Testis (tissue), 3 donors: ENCODE results near the gene ADGRE1. TPM values are rescaled to one million over a fixed set of nuclear protein-coding genes. Genes with fewer than 3 reads are reported as not detected.

ENCODE experiments used
- DNase-seq: peaks from one replicate; pipeline ENCODE4 v3.0.0-alpha.2; 2019
- H3K27ac ChIP-seq, 2 donors: fragments of 200-600 bp; sonication (generic); one replicate each; pipeline ENCODE4 v1.5.1; 2019
- H3K27me3 ChIP-seq: fragments of 200-600 bp; sonication (generic); one replicate; pipeline ENCODE4 v1.5.1; 2019
- H3K36me3 ChIP-seq: fragments of 200-600 bp; sonication (generic); one replicate; pipeline ENCODE4 v1.5.1; 2017; ENCODE audit warnings: low read depth; ENCODE audit errors: missing control alignments
- H3K4me1 ChIP-seq: fragments of 200-600 bp; sonication (generic); one replicate; pipeline ENCODE4 v1.5.1; 2019
- H3K4me3 ChIP-seq, 2 donors: fragments of 200-600 bp; sonication (generic); one replicate each; pipeline ENCODE4 v1.5.1; 2017 to 2019
- H3K9me3 ChIP-seq: fragments of 200-600 bp; sonication (generic); one replicate; pipeline ENCODE4 v1.5.1; 2017
- POLR2A ChIP-seq: fragments of 450-650 bp; IDR thresholded peaks from one replicate; pipeline ENCODE4 v1.6.1; 2017; ENCODE audit warnings: antibody characterized with exemption, mild to moderate bottlenecking, moderate library complexity
- WGBS, 2 donors: methylation state at CpG; one replicate each; pipeline ENCODE4 v1.1.5; 2018; 5-methylcytosine and 5-hydroxymethylcytosine counted together
- intact Hi-C: fragments of 100-400 bp; cut with DNase I; formaldehyde crosslinking; loops from one replicate; pipeline ENCODE4 v1.15.1; 2023; ENCODE audit warnings: low total_unique reads
- polyA plus RNA-seq: library from polyadenylated mRNA; stranded (reverse); fragments of 350-450 nt; fragmentation: Illumina TruSeq; extraction: RNeasy Lipid Tissue Mini Kit (QIAGEN cat#74804); gene quantifications from one replicate; pipeline ENCODE4 v1.2.3, GENCODE V29; 2014; ENCODE audit warnings: low read depth, low replicate concordance; ENCODE audit not compliant: insufficient read depth
- total RNA-seq, 2 donors: library from RNA; depleted of rRNA; stranded (reverse); fragments of >200 nt; gene quantifications; one replicate each; pipeline ENCODE4 v1.2.3, GENCODE V29; 2016
- TF ChIP-seq, protein P1 (sequence below), 3 experiments: fragments of 450-650 bp in 2 of 3; fragments of 200-600 bp in 1 of 3; sonication (generic) in 1 of 3; IDR thresholded peaks; one replicate each; pipeline ENCODE4 v1.5.1; 2016 to 2019; ENCODE audit warnings: antibody characterized with exemption in 3 of 3, mild to moderate bottlenecking in 2 of 3, moderate library complexity in 1 of 3

The ADGRE1 gene
- total and polyA plus RNA-seq, 3 donors from 2014 or later = 1.4 to 5.0 (median 1.5) TPM

- WGBS, 2 donors = 94 to 100% methylated on average over 3 of the region's 3 CpGs
- no peaks in the 10 kb centered on the region for H3K9me3 ChIP-seq
- intact Hi-C loops = no loop called here
- H3K27ac ChIP-seq = no peak overlapping the region
- no peaks in the 10 kb centered on the region for H3K36me3 ChIP-seq
- DNase-seq = no peak
- H3K27me3 ChIP-seq = no peaks in the 10 kb centered on the region
- no peak for TF ChIP-seq POLR2A
- TF ChIP-seq, protein P1, sequence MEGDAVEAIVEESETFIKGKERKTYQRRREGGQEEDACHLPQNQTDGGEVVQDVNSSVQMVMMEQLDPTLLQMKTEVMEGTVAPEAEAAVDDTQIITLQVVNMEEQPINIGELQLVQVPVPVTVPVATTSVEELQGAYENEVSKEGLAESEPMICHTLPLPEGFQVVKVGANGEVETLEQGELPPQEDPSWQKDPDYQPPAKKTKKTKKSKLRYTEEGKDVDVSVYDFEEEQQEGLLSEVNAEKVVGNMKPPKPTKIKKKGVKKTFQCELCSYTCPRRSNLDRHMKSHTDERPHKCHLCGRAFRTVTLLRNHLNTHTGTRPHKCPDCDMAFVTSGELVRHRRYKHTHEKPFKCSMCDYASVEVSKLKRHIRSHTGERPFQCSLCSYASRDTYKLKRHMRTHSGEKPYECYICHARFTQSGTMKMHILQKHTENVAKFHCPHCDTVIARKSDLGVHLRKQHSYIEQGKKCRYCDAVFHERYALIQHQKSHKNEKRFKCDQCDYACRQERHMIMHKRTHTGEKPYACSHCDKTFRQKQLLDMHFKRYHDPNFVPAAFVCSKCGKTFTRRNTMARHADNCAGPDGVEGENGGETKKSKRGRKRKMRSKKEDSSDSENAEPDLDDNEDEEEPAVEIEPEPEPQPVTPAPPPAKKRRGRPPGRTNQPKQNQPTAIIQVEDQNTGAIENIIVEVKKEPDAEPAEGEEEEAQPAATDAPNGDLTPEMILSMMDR (IDR thresholded peaks at IDR 0.05) = no peak
- H3K4me1 ChIP-seq = no peaks in the 10 kb centered on the region
- H3K4me3 ChIP-seq = no peak overlapping the region
These were observed 67.7 kb downstream of the ADGRE1 start for GRCh38 chr19:6955082-6955481.

DNA sequence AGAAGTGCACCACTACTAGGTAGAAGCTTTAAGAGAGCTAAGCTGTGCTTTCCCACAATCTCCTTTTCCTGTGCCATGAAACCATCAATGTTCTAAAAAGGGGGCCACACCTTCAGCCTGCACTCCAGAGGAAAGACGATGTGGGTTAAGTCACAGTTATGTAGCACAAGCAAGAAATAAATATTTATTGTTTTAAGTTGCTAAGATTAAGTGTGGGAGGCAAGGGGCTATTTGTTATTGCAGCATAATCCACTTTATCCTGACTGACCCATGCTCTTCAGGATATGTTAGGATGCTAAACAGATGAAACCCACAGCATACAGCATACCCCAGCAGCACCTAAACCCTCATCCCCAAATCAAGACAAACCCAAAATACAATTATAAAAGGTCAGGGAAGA lies 69.2 kb downstream of the ADGRE1 start:
- H3K27me3 ChIP-seq = no peaks in the 10 kb centered on the region
- TF ChIP-seq, protein P1 (IDR thresholded peaks at IDR 0.05) = no peak
- TF ChIP-seq POLR2A = no peak
- 60 to 79% methylated on average over 1 of the region's 1 CpG for WGBS, 2 donors

GRCh38 chr19:6958791-6959190 lies 71.4 kb downstream of the ADGRE1 start:
- DNase-seq = no peak
- 70 to 75% methylated on average over 3 of the region's 3 CpGs for WGBS, 2 donors
- Histone ChIP-seq H3K36me3 (no peaks in the 10 kb centered on the region), H3K27me3 (no peaks in the 10 kb centered on the region), H3K4me1 (no peaks in the 10 kb centered on the region), H3K27ac (no peak overlapping the region), H3K4me3 (no peak overlapping the region), H3K9me3 (no peaks in the 10 kb centered on the region)
- no peak for TF ChIP-seq POLR2A
- TF ChIP-seq, protein P1 (IDR thresholded peaks at IDR 0.05) = no peak
- intact Hi-C loops = no loop called here

More for the DNA sequence above, 69.2 kb downstream of the ADGRE1 start:
- no peaks in the 10 kb centered on the region for H3K4me1 ChIP-seq
- H3K36me3 ChIP-seq = no peaks in the 10 kb centered on the region
- no peaks in the 10 kb centered on the region for H3K9me3 ChIP-seq
- no peak overlapping the region for H3K4me3 ChIP-seq
- no peak for DNase-seq
- H3K27ac ChIP-seq = no peak overlapping the region
- intact Hi-C loops = no loop called here

GRCh38 chr19:6963244-6963852 lies 76.0 kb downstream of the ADGRE1 start:
- 83% methylated on average over 6 of the region's 6 CpGs for WGBS, 2 donors
- DNase-seq = no peak

More at GRCh38 chr19:6963244-6963852, 76.0 kb downstream of the ADGRE1 start:
- intact Hi-C loops = no loop called here
- no peaks in the 10 kb centered on the region for H3K27me3 ChIP-seq
- H3K27ac ChIP-seq = no peak overlapping the region
- no peaks in the 10 kb centered on the region for H3K36me3 ChIP-seq
- H3K9me3 ChIP-seq = no peaks in the 10 kb centered on the region
- no peak overlapping the region for H3K4me3 ChIP-seq
- no peaks in the 10 kb centered on the region for H3K4me1 ChIP-seq
- TF ChIP-seq, protein P1 (IDR thresholded peaks at IDR 0.05) = no peak
- TF ChIP-seq POLR2A = no peak
